Ovary (tissue), 3 donors: ENCODE results near the gene NT5C.

Source experiments
- POLR2A ChIP-seq: fragments of 450-650 bp; IDR thresholded peaks from one replicate; pipeline ENCODE4 v1.6.1; 2017; ENCODE audit warnings: antibody characterized with exemption, mild to moderate bottlenecking, moderate library complexity
- TF ChIP-seq, protein P1 (sequence below), 3 donors: fragments of 450-650 bp in 2 of 3; fragments of 200-600 bp in 1 of 3; IDR thresholded peaks; one replicate each; pipeline versions ENCODE4 v1.5.1 to v1.8.0; 2016 to 2022; ENCODE audit warnings: antibody characterized with exemption in 3 of 3, mild to moderate bottlenecking in 1 of 3
- donor health status: DM: no; HTN: no; CAD: no.

DNA sequence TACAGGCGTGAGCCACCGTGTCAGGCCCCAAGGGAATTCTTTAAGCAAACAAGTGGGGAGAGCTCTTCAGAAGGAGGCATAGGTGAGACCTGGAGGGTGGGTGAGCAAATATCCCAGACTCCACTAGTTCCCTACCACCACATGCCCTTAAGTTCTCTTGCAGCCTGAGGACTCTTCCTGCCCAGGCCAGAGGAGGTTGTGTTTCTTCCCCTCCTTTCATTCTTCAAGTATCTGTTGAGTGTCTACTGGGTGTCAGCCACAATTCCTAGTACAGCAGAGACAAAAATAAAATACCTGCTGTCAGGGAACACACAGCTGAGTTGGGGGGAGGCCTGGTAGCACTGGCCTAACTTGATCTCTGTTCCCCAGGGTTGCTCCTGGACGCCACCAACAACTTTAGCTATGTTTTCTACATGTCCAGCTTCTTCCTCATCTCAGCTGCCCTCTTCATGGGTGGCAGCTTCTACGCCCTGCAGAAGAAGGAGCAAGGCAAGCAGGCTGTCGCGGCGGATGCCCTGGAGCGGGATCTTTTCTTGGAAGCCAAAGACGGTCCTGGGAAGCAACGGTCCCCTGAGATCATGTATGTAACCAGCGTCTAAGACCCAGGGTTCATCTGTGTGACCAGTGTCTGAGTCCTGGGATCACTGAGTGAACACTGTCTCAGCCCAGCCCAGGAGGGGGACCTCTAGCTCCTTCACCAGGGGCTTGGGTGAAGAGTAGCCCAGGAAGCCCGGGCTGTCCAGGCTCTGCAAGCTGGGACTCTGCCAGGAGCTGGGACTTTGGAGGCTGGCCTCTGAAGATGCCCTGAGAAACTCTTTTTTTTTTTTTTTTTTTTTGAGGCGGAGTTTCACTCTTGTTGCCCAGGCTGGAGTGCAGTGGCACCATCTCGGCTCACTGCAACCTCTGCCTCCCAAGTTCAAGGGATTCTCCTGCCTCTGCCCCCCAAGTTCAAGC, 27.7 kb downstream of the NT5C start:
- no peak for TF ChIP-seq POLR2A
- TF ChIP-seq, protein P1, sequence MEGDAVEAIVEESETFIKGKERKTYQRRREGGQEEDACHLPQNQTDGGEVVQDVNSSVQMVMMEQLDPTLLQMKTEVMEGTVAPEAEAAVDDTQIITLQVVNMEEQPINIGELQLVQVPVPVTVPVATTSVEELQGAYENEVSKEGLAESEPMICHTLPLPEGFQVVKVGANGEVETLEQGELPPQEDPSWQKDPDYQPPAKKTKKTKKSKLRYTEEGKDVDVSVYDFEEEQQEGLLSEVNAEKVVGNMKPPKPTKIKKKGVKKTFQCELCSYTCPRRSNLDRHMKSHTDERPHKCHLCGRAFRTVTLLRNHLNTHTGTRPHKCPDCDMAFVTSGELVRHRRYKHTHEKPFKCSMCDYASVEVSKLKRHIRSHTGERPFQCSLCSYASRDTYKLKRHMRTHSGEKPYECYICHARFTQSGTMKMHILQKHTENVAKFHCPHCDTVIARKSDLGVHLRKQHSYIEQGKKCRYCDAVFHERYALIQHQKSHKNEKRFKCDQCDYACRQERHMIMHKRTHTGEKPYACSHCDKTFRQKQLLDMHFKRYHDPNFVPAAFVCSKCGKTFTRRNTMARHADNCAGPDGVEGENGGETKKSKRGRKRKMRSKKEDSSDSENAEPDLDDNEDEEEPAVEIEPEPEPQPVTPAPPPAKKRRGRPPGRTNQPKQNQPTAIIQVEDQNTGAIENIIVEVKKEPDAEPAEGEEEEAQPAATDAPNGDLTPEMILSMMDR (IDR thresholded peaks at IDR 0.05), result no peak
